Endothelial cell of umbilical vein (primary cell): Measurements from ENCODE around the gene CSNK2B. TPM values are rescaled to one million over a fixed set of nuclear protein-coding genes. Genes with fewer than 3 reads are reported as not detected.

Experiments
- BruUV-seq: library from RNA; stranded (reverse); fragments of 400-500 nt; replicated peaks from 2 replicates; lab custom pipeline; 2021; lab: Mats Ljungman, UMichigan
- CTCF ChIA-PET: fragments of 300-600, 350-600 bp; sonication (Branson Sonifier 250); formaldehyde crosslinking; loops from one replicate; lab custom pipeline; 2021; ENCODE audit warnings: antibody characterized with exemption, inconsistent platforms; lab: Charles Lee
- POLR2A ChIA-PET: fragments of 300-600, 350-600 bp; sonication (Branson Sonifier 250); formaldehyde crosslinking; loops from one replicate; lab custom pipeline; 2021; ENCODE audit warnings: antibody characterized with exemption, inconsistent platforms; lab: Charles Lee
- DNase-seq: peaks from one replicate; pipeline ENCODE4 v3.0.0-alpha.2; 2011; ENCODE audit warnings: low read depth, low spot score
- FAIRE-seq: peaks from 2 replicates; lab custom pipeline; 2011; peaks lifted over from hg19 to GRCh38; lab: Jason Lieb, UNC
- H2AFZ ChIP-seq: 2 replicates; pipeline ENCODE4 v1.6.0; 2012; ENCODE audit warnings: low read depth, low read length, control low read depth, inconsistent platforms
- H3K27ac ChIP-seq: 2 replicates; pipeline ENCODE4 v1.5.1; 2011; ENCODE audit warnings: low read depth, mild to moderate bottlenecking, control low read depth, low read length, moderate library complexity; ENCODE audit not compliant: insufficient read depth
- H3K27me3 ChIP-seq, 2 experiments: 2 replicates each; pipeline versions ENCODE4 v1.6.0 to v1.6.1; 2011; ENCODE audit warnings: low read length in 2 of 2, mixed read lengths in 1 of 2; ENCODE audit not compliant: control insufficient read depth in 2 of 2, insufficient read depth in 2 of 2
- H3K36me3 ChIP-seq, 2 experiments: 2 replicates in 1 of 2; 3 replicates in 1 of 2; pipeline ENCODE4 v1.5.1; 2011; ENCODE audit warnings: low read length in 2 of 2, mild to moderate bottlenecking in 1 of 2, moderate library complexity in 1 of 2; ENCODE audit not compliant: control insufficient read depth in 2 of 2, insufficient read depth in 2 of 2; ENCODE audit errors: extremely low read depth in 1 of 2
- H3K4me1 ChIP-seq: 3 replicates; pipeline ENCODE4 v1.5.1; 2011; ENCODE audit warnings: mild to moderate bottlenecking, low read length; ENCODE audit not compliant: control insufficient read depth, insufficient read depth; ENCODE audit errors: extremely low read depth
- H3K4me2 ChIP-seq: 2 replicates; pipeline ENCODE4 v1.6.1; 2011; ENCODE audit warnings: low read length, control low read depth, mixed read lengths; ENCODE audit not compliant: insufficient read depth
- H3K4me3 ChIP-seq, 3 experiments: fragments of 200-600 bp in 1 of 3; sonication (generic), shearing (Covaris generic) in 1 of 3; replicated peaks in 1 of 3; 2 replicates each; pipeline ENCODE4 v1.5.1; 2011 to 2016; ENCODE audit warnings: control low read depth in 3 of 3, low read length in 3 of 3, mild to moderate bottlenecking in 2 of 3, inconsistent platforms in 1 of 3, low read depth in 1 of 3, moderate library complexity in 1 of 3; ENCODE audit not compliant: insufficient read depth in 1 of 3
- H3K79me2 ChIP-seq: 2 replicates; pipeline ENCODE4 v1.6.0; 2012; ENCODE audit warnings: low read length, inconsistent platforms; ENCODE audit not compliant: control insufficient read depth, insufficient read depth
- H3K9ac ChIP-seq: replicated peaks from 2 replicates; pipeline ENCODE3; 2011; ENCODE audit warnings: low read length, control low read depth; ENCODE audit not compliant: insufficient read depth; ENCODE audit errors: extremely low read depth
- H3K9me1 ChIP-seq: replicated peaks from 3 replicates; pipeline ENCODE4 v1.6.0; 2011; ENCODE audit warnings: mild to moderate bottlenecking, low read length; ENCODE audit not compliant: control insufficient read depth, insufficient read depth; ENCODE audit errors: extremely low read depth
- H3K9me3 ChIP-seq: replicated peaks from 2 replicates; pipeline ENCODE4 v1.5.1; 2012; ENCODE audit warnings: low read length, inconsistent platforms; ENCODE audit not compliant: control insufficient read depth, insufficient read depth
- H4K20me1 ChIP-seq: replicated peaks from 2 replicates; pipeline ENCODE3; 2011; ENCODE audit warnings: mild to moderate bottlenecking, low read length; ENCODE audit not compliant: control insufficient read depth, insufficient read depth; ENCODE audit errors: extremely low read depth
- CTCF ChIP-seq, 2 donors: IDR thresholded peaks; 1 replicate in 1 of 2; 2 replicates in 1 of 2; pipeline ENCODE4 v1.5.1; 2011; ENCODE audit warnings: low read length in 2 of 2, mild to moderate bottlenecking in 2 of 2, moderate library complexity in 2 of 2, control low read depth in 1 of 2, inconsistent platforms in 1 of 2, low read depth in 1 of 2; ENCODE audit not compliant: insufficient read depth in 1 of 2; ENCODE audit errors: extremely low read depth in 1 of 2
- EZH2 ChIP-seq: IDR thresholded peaks from 2 replicates; pipeline ENCODE4 v1.6.1; 2012; ENCODE audit warnings: borderline replicate concordance, low read depth, mild to moderate bottlenecking, moderate library complexity, low read length, inconsistent platforms; ENCODE audit not compliant: severe bottlenecking
- FOS ChIP-seq: IDR thresholded peaks from 2 replicates; pipeline ENCODE4 v1.6.1; 2011; ENCODE audit warnings: mild to moderate bottlenecking, low read length, moderate library complexity, borderline replicate concordance; ENCODE audit not compliant: insufficient read depth
- GATA2 ChIP-seq: IDR thresholded peaks from 2 replicates; pipeline ENCODE4 v1.7.0; 2011; ENCODE audit warnings: low read depth, mild to moderate bottlenecking, moderate library complexity, mixed read lengths, low read length; ENCODE audit not compliant: insufficient read length, insufficient read depth
- JUN ChIP-seq: IDR thresholded peaks from 2 replicates; pipeline ENCODE4 v1.6.1; 2011; ENCODE audit warnings: borderline replicate concordance, low read depth; ENCODE audit not compliant: insufficient read length, insufficient read depth
- MAX ChIP-seq: IDR thresholded peaks from 2 replicates; pipeline ENCODE4 v1.6.1; 2011; ENCODE audit not compliant: insufficient read depth, insufficient read length
- MYC ChIP-seq: IDR thresholded peaks from one replicate; pipeline ENCODE4 v1.6.1; 2011; ENCODE audit warnings: mild to moderate bottlenecking, low read depth, low read length
- POLR2A ChIP-seq: IDR thresholded peaks from 2 replicates; pipeline ENCODE4 v1.6.1; 2012; ENCODE audit warnings: low read depth, mild to moderate bottlenecking, control low read depth, low read length
- POLR2AphosphoS5 ChIP-seq: IDR thresholded peaks from 2 replicates; pipeline ENCODE4 v1.6.1; 2012; ENCODE audit warnings: low read depth, mild to moderate bottlenecking, control low read depth, low read length, moderate library complexity; ENCODE audit not compliant: insufficient read depth
- dilution Hi-C: fragments of 300-500 bp; cut with MboI; formaldehyde crosslinking; loops from one replicate; pipeline ENCODE4 v1.15.0; 2019; ENCODE audit warnings: low sequenced_read_pairs; ENCODE audit not compliant: extremely low pct_ligation_motif_present
- intact Hi-C: fragments of 100-400 bp; cut with micrococcal nuclease; formaldehyde crosslinking; loops from one replicate; pipeline ENCODE4 v1.10.0; 2022
- polyA plus RNA-seq, 4 experiments: library from polyadenylated mRNA; depleted of rRNA in 3 of 4; stranded (reverse) in 3 of 4; unstranded in 1 of 4; fragments of >200 nt; gene quantifications; 2 replicates each; pipeline versions ENCODE4 v1.2.1 to v1.2.3, GENCODE V29; 2011 to 2012; ENCODE audit warnings: missing spikeins in 1 of 4
- total RNA-seq: library from RNA; stranded (reverse); gene quantifications from 2 replicates; pipeline ENCODE4 v1.2.3, GENCODE V29; 2021

Gene CSNK2B
- total and polyA plus RNA-seq, 2 donors (not counting 3 experiments of a cell fraction or from before 2014, with no cell fraction given): 159 to 206 TPM

- Histone ChIP-seq H2AFZ (no peak overlapping the region), H3K36me3 (peaks cover 3 to 4% of the 10 kb centered on the region in 2 experiments), H3K79me2 (peaks cover 37% of the 10 kb centered on the region), H3K9me3 (no peaks in the 10 kb centered on the region), H4K20me1 (no peaks in the 10 kb centered on the region), H3K27me3 (no peaks in the 10 kb centered on the region), H3K27ac (no peak overlapping the region), H3K4me1 (peaks cover 35% of the 10 kb centered on the region), H3K4me2 (no peak overlapping the region), H3K9me1 (no peaks in the 10 kb centered on the region), H3K4me3 (no peak overlapping the region), H3K9ac (no peak overlapping the region)
- FAIRE-seq (peak; percentile 40), DNase-seq (no peak)
- BruUV-seq: no TSS peak
- dilution Hi-C loops (no loop called here), intact Hi-C loops (no loop called here)
- TF ChIP-seq MAX (no peak), JUN (no peak), FOS (no peak), POLR2A (no peak), EZH2 (no peak), MYC (no peak), CTCF (IDR thresholded peaks at IDR 0.05; ENCODE audit: extremely low read depth in 1 of 2, insufficient read depth in 1 of 2, low read depth in 1 of 2, low read length in 2 of 2) (no peak), GATA2 (no peak), POLR2AphosphoS5 (no peak)
- POLR2A ChIA-PET: no interaction called here
- CTCF ChIA-PET: interaction anchor here (1.0 kb wide), 1 partner anchor 10 kb away, joined by 3 read pairs; the partner anchor contains the start of gene GPANK1
Observed at GRCh38 chr6:31654574-31655348, 11.1 kb upstream of the CSNK2B start.
